Keratinocyte (primary cell): Measurements from ENCODE around the gene DNPEP. TPM values are rescaled to one million over a fixed set of nuclear protein-coding genes. Genes with fewer than 3 reads are reported as not detected.

Experiments used
- DNase-seq: peaks from one replicate; pipeline ENCODE4 v3.0.0-alpha.2; 2011; ENCODE audit warnings: low read depth, missing footprints, low spot score
- FAIRE-seq: peaks from 2 replicates; lab custom pipeline; 2011; peaks lifted over from hg19 to GRCh38; lab: Jason Lieb, UNC
- H2AFZ ChIP-seq: 2 replicates; pipeline ENCODE4 v1.6.0; 2012; ENCODE audit warnings: low read length, control low read depth, inconsistent platforms; ENCODE audit not compliant: control insufficient read depth
- H3K27ac ChIP-seq: 2 replicates; pipeline ENCODE4 v1.5.1; 2011; ENCODE audit warnings: low read length; ENCODE audit not compliant: control insufficient read depth, insufficient read depth
- H3K27me3 ChIP-seq: 3 replicates; pipeline ENCODE4 v1.6.0; 2011; ENCODE audit warnings: low read length; ENCODE audit not compliant: control insufficient read depth, insufficient read depth; ENCODE audit errors: extremely low read depth
- H3K36me3 ChIP-seq, 2 experiments: 2 replicates in 1 of 2; 3 replicates in 1 of 2; pipeline ENCODE4 v1.5.1; 2011; ENCODE audit warnings: low read length in 2 of 2, mild to moderate bottlenecking in 1 of 2; ENCODE audit not compliant: control insufficient read depth in 2 of 2, insufficient read depth in 2 of 2; ENCODE audit errors: extremely low read depth in 1 of 2
- H3K4me1 ChIP-seq: 3 replicates; pipeline ENCODE4 v1.5.1; 2011; ENCODE audit warnings: low read length; ENCODE audit not compliant: control insufficient read depth, insufficient read depth; ENCODE audit errors: extremely low read depth
- H3K4me2 ChIP-seq: 3 replicates; pipeline ENCODE4 v1.6.0; 2011; ENCODE audit warnings: low read depth, low read length; ENCODE audit not compliant: control insufficient read depth, insufficient read depth; ENCODE audit errors: extremely low read depth
- H3K4me3 ChIP-seq, 3 experiments: fragments of 200-600 bp in 1 of 3; sonication (generic) in 1 of 3; 2 replicates in 2 of 3; 3 replicates in 1 of 3; pipeline ENCODE4 v1.5.1; 2011 to 2016; ENCODE audit warnings: low read length in 3 of 3, mild to moderate bottlenecking in 3 of 3, control low read depth in 2 of 3, inconsistent platforms in 1 of 3, low read depth in 1 of 3, mixed read lengths in 1 of 3, mixed run types in 1 of 3, moderate library complexity in 1 of 3; ENCODE audit not compliant: control insufficient read depth in 2 of 3, insufficient read depth in 2 of 3; ENCODE audit errors: extremely low read depth in 1 of 3
- H3K79me2 ChIP-seq: 2 replicates; pipeline ENCODE4 v1.6.0; 2012; ENCODE audit warnings: low read length; ENCODE audit not compliant: control insufficient read depth, insufficient read depth
- H3K9ac ChIP-seq: 3 replicates; pipeline ENCODE4 v1.6.0; 2011; ENCODE audit warnings: low read length; ENCODE audit not compliant: control insufficient read depth, insufficient read depth; ENCODE audit errors: extremely low read depth
- H3K9me1 ChIP-seq: 3 replicates; pipeline ENCODE4 v1.6.0; 2011; ENCODE audit warnings: low read length; ENCODE audit not compliant: control insufficient read depth, insufficient read depth; ENCODE audit errors: extremely low read depth
- H3K9me3 ChIP-seq: 2 replicates; pipeline ENCODE4 v1.5.1; 2012; ENCODE audit warnings: low read depth, low read length; ENCODE audit not compliant: control insufficient read depth
- H4K20me1 ChIP-seq: 3 replicates; pipeline ENCODE4 v1.6.0; 2011; ENCODE audit warnings: low read length; ENCODE audit not compliant: control insufficient read depth, insufficient read depth; ENCODE audit errors: extremely low read depth
- CTCF ChIP-seq, 3 experiments: IDR thresholded peaks in 1 of 3; conservative IDR thresholded peaks in 1 of 3; optimal IDR thresholded peaks in 1 of 3; 2 replicates in 2 of 3; 3 replicates in 1 of 3; pipeline versions ENCODE3 to v1.5.1; 2011; ENCODE audit warnings: low read length in 3 of 3, mild to moderate bottlenecking in 3 of 3, moderate library complexity in 2 of 3, control low read depth in 1 of 3, inconsistent platforms in 1 of 3; ENCODE audit not compliant: insufficient read depth in 2 of 3; ENCODE audit errors: extremely low read depth in 1 of 3
- EZH2 ChIP-seq: IDR thresholded peaks from one replicate; pipeline ENCODE4 v1.6.1; 2012; ENCODE audit warnings: inconsistent platforms, mild to moderate bottlenecking, low read length, moderate library complexity
- dilution Hi-C: fragments of 300-500 bp; cut with MboI; formaldehyde crosslinking; loops from one replicate; pipeline ENCODE4 v1.7.0; 2020; ENCODE audit warnings: low sequenced_read_pairs; ENCODE audit not compliant: extremely low pct_ligation_motif_present
- polyA plus RNA-seq, 5 experiments: library from polyadenylated mRNA; depleted of rRNA in 3 of 5; stranded (reverse) in 3 of 5; stranded (forward) in 1 of 5; unstranded in 1 of 5; fragments of >200 nt; gene quantifications; 1 replicate in 1 of 5; 2 replicates in 3 of 5; 3 replicates in 1 of 5; pipeline versions ENCODE4 v1.2.1 to v1.2.3, GENCODE V29; 2011 to 2012; ENCODE audit warnings: missing spikeins in 2 of 5, low read depth in 1 of 5, low replicate concordance in 1 of 5

DNPEP gene
- polyA plus RNA-seq, 1 donor (not counting 4 experiments of a cell fraction or from before 2014, with no cell fraction given) = 34.1 TPM

GRCh38 chr2:219388121-219388906 is 602 bp upstream of the DNPEP start:
- no peak for FAIRE-seq
- dilution Hi-C loops = no loop called here
- Histone ChIP-seq H3K4me1 (peaks cover 7% of the 10 kb centered on the region), H3K36me3 (peaks cover 16 to 18% of the 10 kb centered on the region in 2 experiments), H3K4me2 (peak overlapping the region; percentile 76), H3K9me3 (no peaks in the 10 kb centered on the region), H3K27me3 (no peaks in the 10 kb centered on the region), H3K4me3 (peak overlapping the region; percentile 38 to 59 (median 43)), H3K9ac (peak overlapping the region; percentile 38), H2AFZ (peak overlapping the region; percentile 76), H3K9me1 (no peaks in the 10 kb centered on the region), H4K20me1 (no peaks in the 10 kb centered on the region), H3K27ac (no peak overlapping the region), H3K79me2 (peaks cover 1% of the 10 kb centered on the region)
- peak; percentile 70 for DNase-seq
- TF ChIP-seq CTCF (optimal IDR thresholded peaks at IDR 0.05 in 1 of 3, IDR thresholded peaks at IDR 0.05 in 1 of 3, conservative IDR thresholded peaks at IDR 0.05 in 1 of 3; ENCODE audit: extremely low read depth in 1 of 3, insufficient read depth in 2 of 3, low read length in 3 of 3) = peak in 2 of 3 experiments; percentile 44 to 64
- no peak for TF ChIP-seq EZH2

GRCh38 chr2:219386532-219387280 is 1.0 kb downstream of the DNPEP start:
- TF ChIP-seq CTCF (optimal IDR thresholded peaks at IDR 0.05 in 1 of 3, IDR thresholded peaks at IDR 0.05 in 1 of 3, conservative IDR thresholded peaks at IDR 0.05 in 1 of 3; ENCODE audit: extremely low read depth in 1 of 3, insufficient read depth in 2 of 3, low read length in 3 of 3) = no peak
- TF ChIP-seq EZH2 = no peak
- peak overlapping the region; percentile 95 for H3K9ac ChIP-seq
- H3K79me2 ChIP-seq = peaks cover 1% of the 10 kb centered on the region
- FAIRE-seq = no peak
- H4K20me1 ChIP-seq = no peaks in the 10 kb centered on the region
- H3K4me2 ChIP-seq = peak overlapping the region; percentile 97
- peak overlapping the region; percentile 66 to 90 (median 82) for H3K4me3 ChIP-seq
- H3K27me3 ChIP-seq = no peaks in the 10 kb centered on the region
- no peaks in the 10 kb centered on the region for H3K9me1 ChIP-seq
- H2AFZ ChIP-seq = peak overlapping the region; percentile 87
- peaks cover 21 to 22% of the 10 kb centered on the region in 2 experiments for H3K36me3 ChIP-seq
- peaks cover 7% of the 10 kb centered on the region for H3K4me1 ChIP-seq
- DNase-seq = no peak
- H3K27ac ChIP-seq = peak overlapping the region; percentile 89
- dilution Hi-C loops = no loop called here
- H3K9me3 ChIP-seq = no peaks in the 10 kb centered on the region
